HCT116 (cell line): ENCODE data around the gene CRB3.

Experiments
- CBX3 ChIP-seq: IDR thresholded peaks from 2 replicates; pipeline ENCODE4 v1.6.1; 2012; ENCODE audit warnings: low read depth
- EZH2 ChIP-seq: fragments of 200-600 bp; sonication (generic); IDR thresholded peaks from 2 replicates; pipeline ENCODE4 v1.6.1; 2017; ENCODE audit warnings: antibody characterized with exemption, mixed run types
- YY1 ChIP-seq: IDR thresholded peaks from 2 replicates; pipeline ENCODE4 v1.6.1; 2011; ENCODE audit warnings: low read length, low read depth, moderate library complexity, mild to moderate bottlenecking; ENCODE audit not compliant: insufficient replicate concordance; ENCODE audit errors: extremely low read depth
- TF ChIP-seq, protein P1 (sequence below), 3 experiments: fragments of 200-600 bp in 1 of 3; sonication (generic) in 1 of 3; IDR thresholded peaks in 2 of 3; conservative IDR thresholded peaks in 1 of 3; 2 replicates each; pipeline ENCODE4 v1.5.1; 2012 to 2017; ENCODE audit warnings: low read depth in 2 of 3, low read length in 2 of 3, antibody characterized with exemption in 1 of 3, borderline replicate concordance in 1 of 3, control low read depth in 1 of 3, mild to moderate bottlenecking in 1 of 3, mixed read lengths in 1 of 3, mixed run types in 1 of 3, moderate library complexity in 1 of 3; ENCODE audit not compliant: insufficient read depth in 1 of 3

DNA sequence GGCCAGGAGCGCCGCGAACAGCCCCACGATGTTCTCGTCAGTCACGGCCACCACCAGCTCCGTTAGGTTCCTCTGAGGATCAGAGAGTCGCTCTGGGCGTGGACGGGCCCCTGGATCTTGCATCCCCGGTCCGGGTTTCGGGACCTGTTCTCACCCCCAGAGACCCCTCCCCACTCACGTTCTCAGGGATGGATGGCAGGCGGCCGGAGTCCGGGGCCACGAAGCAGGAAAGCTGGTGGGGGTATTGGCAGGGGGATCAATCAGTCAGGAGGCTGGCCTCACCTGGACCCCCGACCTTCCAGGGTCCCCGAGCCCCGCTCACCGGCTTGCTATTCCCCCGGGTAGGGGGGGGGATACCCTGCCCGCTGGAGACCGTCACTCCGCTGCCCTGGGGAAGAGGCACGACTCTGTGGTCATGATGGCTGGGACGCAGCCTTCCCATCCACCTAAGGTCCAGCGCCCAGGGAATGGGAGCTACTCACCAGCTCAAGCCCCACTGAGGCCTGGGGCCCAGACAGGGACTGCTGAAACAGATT lies 12.9 kb downstream of the CRB3 start:
- TF ChIP-seq EZH2 (no peak), YY1 (no peak), CBX3 (no peak)
- TF ChIP-seq, protein P1, sequence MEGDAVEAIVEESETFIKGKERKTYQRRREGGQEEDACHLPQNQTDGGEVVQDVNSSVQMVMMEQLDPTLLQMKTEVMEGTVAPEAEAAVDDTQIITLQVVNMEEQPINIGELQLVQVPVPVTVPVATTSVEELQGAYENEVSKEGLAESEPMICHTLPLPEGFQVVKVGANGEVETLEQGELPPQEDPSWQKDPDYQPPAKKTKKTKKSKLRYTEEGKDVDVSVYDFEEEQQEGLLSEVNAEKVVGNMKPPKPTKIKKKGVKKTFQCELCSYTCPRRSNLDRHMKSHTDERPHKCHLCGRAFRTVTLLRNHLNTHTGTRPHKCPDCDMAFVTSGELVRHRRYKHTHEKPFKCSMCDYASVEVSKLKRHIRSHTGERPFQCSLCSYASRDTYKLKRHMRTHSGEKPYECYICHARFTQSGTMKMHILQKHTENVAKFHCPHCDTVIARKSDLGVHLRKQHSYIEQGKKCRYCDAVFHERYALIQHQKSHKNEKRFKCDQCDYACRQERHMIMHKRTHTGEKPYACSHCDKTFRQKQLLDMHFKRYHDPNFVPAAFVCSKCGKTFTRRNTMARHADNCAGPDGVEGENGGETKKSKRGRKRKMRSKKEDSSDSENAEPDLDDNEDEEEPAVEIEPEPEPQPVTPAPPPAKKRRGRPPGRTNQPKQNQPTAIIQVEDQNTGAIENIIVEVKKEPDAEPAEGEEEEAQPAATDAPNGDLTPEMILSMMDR (IDR thresholded peaks at IDR 0.05 in 2 of 3, conservative IDR thresholded peaks at IDR 0.05 in 1 of 3; ENCODE audit: borderline replicate concordance in 1 of 3, insufficient read depth in 1 of 3, low read depth in 2 of 3, low read length in 2 of 3) = no peak
